Panc1 (cell line): ENCODE results near the gene SCARB2. TPM values are rescaled to one million over a fixed set of nuclear protein-coding genes. Genes with fewer than 3 reads are reported as not detected.

Experiments used
- ATAC-seq: fragments of 200-7000 bp; cut with Tn5 transposase; 2 replicates; pipeline ENCODE4 v1.9.1; 2020; ENCODE audit warnings: mild to moderate bottlenecking, moderate library complexity
- BruUV-seq: library from RNA; stranded (reverse); fragments of 400-500 nt; replicated peaks from 2 replicates; lab custom pipeline; 2021; lab: Mats Ljungman, UMichigan
- CTCF ChIA-PET: fragments of 300-600 bp; sonication (Branson Sonifier 250); formaldehyde crosslinking; loops from one replicate; lab custom pipeline; 2022; ENCODE audit warnings: antibody characterized with exemption; lab: Charles Lee
- POLR2A ChIA-PET: fragments of 300-600 bp; sonication (Branson Sonifier 250); formaldehyde crosslinking; loops from one replicate; lab custom pipeline; 2022; ENCODE audit warnings: antibody characterized with exemption; lab: Charles Lee
- DNase-seq: peaks from one replicate; pipeline ENCODE4 v3.0.0-alpha.2; 2010; ENCODE audit warnings: low read depth, low spot score
- H3K27ac ChIP-seq: 2 replicates; pipeline ENCODE4 v1.5.1; 2011; ENCODE audit warnings: mild to moderate bottlenecking, low read length, inconsistent platforms
- H3K27me3 ChIP-seq: fragments of 200-500 bp; sonication (Bioruptor generic); 2 replicates; pipeline ENCODE4 v1.6.0; 2014; ENCODE audit warnings: low read length, inconsistent platforms; ENCODE audit not compliant: control insufficient read depth, insufficient read depth
- H3K36me3 ChIP-seq: fragments of 200-500 bp; sonication (Bioruptor generic); 2 replicates; pipeline ENCODE4 v1.5.1; 2014; ENCODE audit warnings: inconsistent platforms, mild to moderate bottlenecking, low read length, moderate library complexity; ENCODE audit not compliant: control insufficient read depth, insufficient read depth
- H3K4me1 ChIP-seq: 2 replicates; pipeline ENCODE4 v1.5.1; 2011; ENCODE audit warnings: inconsistent platforms, mild to moderate bottlenecking, low read length, moderate library complexity; ENCODE audit not compliant: control insufficient read depth, insufficient read depth
- H3K4me3 ChIP-seq, 2 experiments: 2 replicates each; pipeline ENCODE4 v1.5.1; 2011 to 2012; ENCODE audit warnings: low read depth in 2 of 2, low read length in 2 of 2, mild to moderate bottlenecking in 2 of 2, inconsistent platforms in 1 of 2, moderate library complexity in 1 of 2
- H3K9me3 ChIP-seq: fragments of 200-500 bp; sonication (Bioruptor generic); 2 replicates; pipeline ENCODE4 v1.5.1; 2014; ENCODE audit warnings: low read depth, mild to moderate bottlenecking, inconsistent platforms, low read length, moderate library complexity; ENCODE audit not compliant: control insufficient read depth, insufficient read depth
- CTCF ChIP-seq: fragments of 450-650 bp; IDR thresholded peaks from 2 replicates; pipeline ENCODE4 v1.5.1; 2017; ENCODE audit warnings: mild to moderate bottlenecking
- POLR2AphosphoS5 ChIP-seq: IDR thresholded peaks from 2 replicates; pipeline ENCODE4 v1.6.1; 2012; ENCODE audit warnings: mild to moderate bottlenecking, low read depth, low read length, moderate library complexity
- REST ChIP-seq, 2 experiments: IDR thresholded peaks; 2 replicates each; pipeline ENCODE4 v1.6.1; 2011 to 2012; ENCODE audit warnings: low read depth in 2 of 2, control low read depth in 1 of 2, low read length in 1 of 2, mild to moderate bottlenecking in 1 of 2, moderate library complexity in 1 of 2; ENCODE audit not compliant: insufficient read depth in 1 of 2
- SIN3A ChIP-seq: IDR thresholded peaks from 2 replicates; pipeline ENCODE4 v1.6.1; 2012; ENCODE audit warnings: low read depth, mild to moderate bottlenecking, low read length, moderate library complexity, borderline replicate concordance; ENCODE audit not compliant: insufficient read depth
- TCF7L2 ChIP-seq: IDR thresholded peaks from 2 replicates; pipeline ENCODE4 v1.6.1; 2011; ENCODE audit warnings: mild to moderate bottlenecking, low read depth, low read length, inconsistent platforms
- in situ Hi-C: cut with HindIII; loops from 2 replicates; pipeline ENCODE4 v1.10.0; 2016; ENCODE audit warnings: low sequenced_read_pairs, low pct_unique_long_range_greater_than_20kb
- intact Hi-C: fragments of 100-400 bp; cut with micrococcal nuclease; formaldehyde crosslinking; loops from one replicate; pipeline ENCODE4 v1.10.0; 2022; ENCODE audit not compliant: unreplicated experiment
- total RNA-seq: library from RNA; stranded (reverse); gene quantifications from one replicate; pipeline ENCODE4 v1.2.1, GENCODE V29; 2021; ENCODE audit not compliant: unreplicated experiment

Gene SCARB2
- total RNA-seq, 1 experiment from 2014 or later, result 59.4 TPM

GRCh38 chr4:76257824-76258223 lies 44.2 kb upstream of the SCARB2 start:
- no peak overlapping the region for H3K27ac ChIP-seq
- TF ChIP-seq REST (IDR thresholded peaks at IDR 0.05; ENCODE audit: insufficient read depth in 1 of 2, low read depth in 2 of 2, low read length in 1 of 2) (no peak), TCF7L2 (no peak), CTCF (no peak), POLR2AphosphoS5 (no peak), SIN3A (no peak)
- no peak overlapping the region for H3K4me3 ChIP-seq
- intact Hi-C loops, result no loop called here
- no peaks in the 10 kb centered on the region for H3K9me3 ChIP-seq
- ATAC-seq (no peak), DNase-seq (no peak)
- ChIA-PET POLR2A (no interaction called here), CTCF (no interaction called here)
- no TSS peak for BruUV-seq
- 0 out of 2 replicates have a peak, but pooled peaks cover 4% of the 10 kb centered on the region for H3K27me3 ChIP-seq
- in situ Hi-C loops, result no loop called here
- H3K36me3 ChIP-seq, result no peaks in the 10 kb centered on the region
- no peaks in the 10 kb centered on the region for H3K4me1 ChIP-seq

GRCh38 chr4:76256968-76257367 lies 43.3 kb upstream of the SCARB2 start:
- H3K9me3 ChIP-seq, result no peaks in the 10 kb centered on the region
- H3K4me3 ChIP-seq, result no peak overlapping the region
- TF ChIP-seq REST (IDR thresholded peaks at IDR 0.05; ENCODE audit: insufficient read depth in 1 of 2, low read depth in 2 of 2, low read length in 1 of 2) (no peak), TCF7L2 (no peak), POLR2AphosphoS5 (no peak)
- H3K27ac ChIP-seq, result no peak overlapping the region
- POLR2A ChIA-PET, result no interaction called here
- H3K36me3 ChIP-seq, result no peaks in the 10 kb centered on the region
- CTCF ChIA-PET, result no interaction called here
- in situ Hi-C loops, result no loop called here
- no peak for DNase-seq
- no TSS peak for BruUV-seq
- intact Hi-C loops, result no loop called here
- H3K27me3 ChIP-seq, result 0 out of 2 replicates have a peak, but pooled peaks cover 7% of the 10 kb centered on the region
- no peaks in the 10 kb centered on the region for H3K4me1 ChIP-seq
- ATAC-seq, result no peak
